ENCODE measurements around the gene KMT2B. TPM values are rescaled to one million over a fixed set of nuclear protein-coding genes. Genes with fewer than 3 reads are reported as not detected.

The KMT2B gene
- total RNA-seq, 1 experiment from 2014 or later: 54.2 TPM

- Mint-ChIP-seq H3K4me1 (ENCODE audit: low read depth, unreplicated experiment) (peaks cover 8% of the 10 kb centered on the region), H3K27ac (ENCODE audit: unreplicated experiment) (no peak overlapping the region), H3K4me3 (ENCODE audit: unreplicated experiment) (no peak overlapping the region), H3K36me3 (ENCODE audit: insufficient read depth, unreplicated experiment) (peaks cover 5% of the 10 kb centered on the region), H3K27me3 (ENCODE audit: insufficient read depth, unreplicated experiment) (no peaks in the 10 kb centered on the region), H3K9me3 (ENCODE audit: unreplicated experiment) (no peaks in the 10 kb centered on the region)
- no peak for DNase-seq
- POLR2A ChIA-PET: no interaction called here
- no peaks in the 10 kb centered on the region; the same call in 1 of the 2 replicates for H3K36me3 ChIP-seq (ENCODE audit: control insufficient read depth, insufficient read depth, low read length)
- CTCF ChIA-PET: interaction anchor here (1.0 kb wide), 1 partner anchor 149 kb away, joined by 3 read pairs; no protein-coding TSS in a partner anchor
- intact Hi-C loops (cut with micrococcal nuclease; ENCODE audit: unreplicated experiment): no loop called here
- H3K9me3 ChIP-seq: no peaks in the 10 kb centered on the region
- TF ChIP-seq CTCF (IDR thresholded peaks at IDR 0.05; ENCODE audit: insufficient read depth in 1 of 2, low read depth in 1 of 2, low read length in 1 of 2, severe bottlenecking in 1 of 2, unreplicated experiment in 1 of 2): no peak
- H3K4me1 ChIP-seq: no peaks in the 10 kb centered on the region
- no peak overlapping the region for H3K4me3 ChIP-seq (ENCODE audit: low read depth, low read length)
- BruUV-seq (replicated peaks): no TSS peak
- H3K27me3 ChIP-seq (replicated peaks; ENCODE audit: control insufficient read depth, insufficient read depth, low read length): no peaks in the 10 kb centered on the region
These were observed 63.8 kb downstream of the KMT2B start for GRCh38 chr19:35781650-35782049.

GRCh38 chr19:35782589-35782988, 64.8 kb downstream of the KMT2B start:
- POLR2A ChIA-PET: no interaction called here
- intact Hi-C loops (cut with micrococcal nuclease; ENCODE audit: unreplicated experiment): no loop called here
- no peaks in the 10 kb centered on the region; the same call in 1 of the 2 replicates for H3K36me3 ChIP-seq (ENCODE audit: control insufficient read depth, insufficient read depth, low read length)
- BruUV-seq (replicated peaks): no TSS peak
- H3K4me3 ChIP-seq (ENCODE audit: low read depth, low read length): no peak overlapping the region
- no peak for DNase-seq
- no peaks in the 10 kb centered on the region for H3K27me3 ChIP-seq (replicated peaks; ENCODE audit: control insufficient read depth, insufficient read depth, low read length)
- H3K27me3 Mint-ChIP-seq (ENCODE audit: insufficient read depth, unreplicated experiment): no peaks in the 10 kb centered on the region
- H3K36me3 Mint-ChIP-seq (ENCODE audit: insufficient read depth, unreplicated experiment): peaks cover 5% of the 10 kb centered on the region
- no peak overlapping the region for H3K4me3 Mint-ChIP-seq (ENCODE audit: unreplicated experiment)
- H3K4me1 ChIP-seq: no peaks in the 10 kb centered on the region
- H3K9me3 ChIP-seq: no peaks in the 10 kb centered on the region
- TF ChIP-seq CTCF (IDR thresholded peaks at IDR 0.05; ENCODE audit: insufficient read depth in 1 of 2, low read depth in 1 of 2, low read length in 1 of 2, severe bottlenecking in 1 of 2, unreplicated experiment in 1 of 2): no peak
- peaks cover 8% of the 10 kb centered on the region for H3K4me1 Mint-ChIP-seq (ENCODE audit: low read depth, unreplicated experiment)
- CTCF ChIA-PET: interaction anchor here (1.0 kb wide), 1 partner anchor 148 kb away, joined by 3 read pairs; no protein-coding TSS in a partner anchor
- H3K9me3 Mint-ChIP-seq (ENCODE audit: unreplicated experiment): no peaks in the 10 kb centered on the region
- H3K27ac Mint-ChIP-seq (ENCODE audit: unreplicated experiment): no peak overlapping the region

- peak in 1 of 2 experiments; percentile 29 for TF ChIP-seq CTCF (IDR thresholded peaks at IDR 0.05; ENCODE audit: insufficient read depth in 1 of 2, low read depth in 1 of 2, low read length in 1 of 2, severe bottlenecking in 1 of 2, unreplicated experiment in 1 of 2)
- no peaks in the 10 kb centered on the region for H3K9me3 ChIP-seq
- Mint-ChIP-seq H3K4me3 (ENCODE audit: unreplicated experiment) (no peak overlapping the region), H3K27me3 (ENCODE audit: insufficient read depth, unreplicated experiment) (no peaks in the 10 kb centered on the region), H3K9me3 (ENCODE audit: unreplicated experiment) (no peaks in the 10 kb centered on the region), H3K4me1 (ENCODE audit: low read depth, unreplicated experiment) (peaks cover 8% of the 10 kb centered on the region), H3K27ac (ENCODE audit: unreplicated experiment) (no peak overlapping the region), H3K36me3 (ENCODE audit: insufficient read depth, unreplicated experiment) (peaks cover 5% of the 10 kb centered on the region)
- no peaks in the 10 kb centered on the region; the same call in 1 of the 2 replicates for H3K36me3 ChIP-seq (ENCODE audit: control insufficient read depth, insufficient read depth, low read length)
- no peaks in the 10 kb centered on the region for H3K27me3 ChIP-seq (replicated peaks; ENCODE audit: control insufficient read depth, insufficient read depth, low read length)
- intact Hi-C loops (cut with micrococcal nuclease; ENCODE audit: unreplicated experiment): no loop called here
- BruUV-seq (replicated peaks): no TSS peak
- ChIA-PET POLR2A (interaction anchor here (0.6 kb wide), 1 partner anchor 36 kb away, joined by 4 read pairs; the partner anchor contains the start of gene LIN37), CTCF (interaction anchor here (0.5 to 0.6 kb wide), 3 partner anchors 7 to 399 kb away, joined by 3 to 7 read pairs (median 4); no protein-coding TSS in a partner anchor)
- H3K4me3 ChIP-seq (ENCODE audit: low read depth, low read length): no peak overlapping the region
- no peak for DNase-seq
- H3K4me1 ChIP-seq: no peaks in the 10 kb centered on the region
These were observed 65.9 kb downstream of the KMT2B start for GRCh38 chr19:35783469-35784434.

All from Caco-2 (cell line).